GM12892 (cell line): ENCODE data around the gene PIK3R5.
A peak's percentile ranks its signal among the peaks of the same experiment; 100 is the strongest.

ENCODE experiments used
- POLR2A ChIP-seq: IDR thresholded peaks from 2 replicates; pipeline ENCODE4 v1.6.1; 2011; ENCODE audit warnings: low read depth, low read length, control low read depth
- POLR2AphosphoS5 ChIP-seq: IDR thresholded peaks from 2 replicates; pipeline ENCODE4 v1.6.1; 2011; ENCODE audit warnings: low read depth, low read length, control low read depth
- TAF1 ChIP-seq: IDR thresholded peaks from 2 replicates; pipeline ENCODE4 v1.6.1; 2011; ENCODE audit warnings: low read depth, mild to moderate bottlenecking, control low read depth, low read length, borderline replicate concordance

DNA sequence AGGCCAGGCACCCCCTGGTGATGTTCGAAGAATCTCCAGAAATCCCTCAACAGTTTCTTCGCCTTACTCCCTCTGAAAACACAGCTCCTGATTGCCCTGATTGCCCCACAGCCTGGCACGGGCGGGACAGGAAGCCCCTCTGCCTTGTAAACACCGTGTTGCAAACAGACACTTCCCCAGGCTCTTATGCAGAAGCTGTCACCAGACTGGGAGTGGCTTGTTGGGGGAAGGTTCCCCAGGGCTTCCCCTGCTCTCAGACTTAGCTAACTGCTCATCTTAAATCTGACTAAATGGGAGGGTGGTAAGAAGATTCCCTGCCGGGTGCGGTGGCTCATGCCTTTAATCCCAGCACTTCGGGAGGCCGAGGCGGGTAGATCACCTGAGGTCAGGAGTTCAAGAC is 11.2 kb downstream of the PIK3R5 start:
- TF ChIP-seq POLR2A = peak; percentile 36; the same call in 1 of the 2 replicates
- no peak for TF ChIP-seq POLR2AphosphoS5
- TF ChIP-seq TAF1 = no peak
